ENCODE results near the gene ARHGEF19.

Gene ARHGEF19

GRCh38 chr1:16236511-16237342 is 24.3 kb upstream of the ARHGEF19 start, which contains the start of gene CPLANE2:
CPLANE2 (minus strand) TSS chr1:16237183; CDS start chr1:16236742, 441 bp downstream.
- DNase-seq (ENCODE audit: insufficient read length, low spot score) (peak; percentile 60), FAIRE-seq (no peak)
- no peak for TF ChIP-seq CTCF (IDR thresholded peaks at IDR 0.05; ENCODE audit: insufficient read depth, missing control alignments)

- TF ChIP-seq CTCF (IDR thresholded peaks at IDR 0.05; ENCODE audit: insufficient read depth, missing control alignments): peak; percentile 13
- FAIRE-seq: no peak
- DNase-seq (ENCODE audit: insufficient read length, low spot score): no peak
These were observed 23.6 kb upstream of the ARHGEF19 start for GRCh38 chr1:16235944-16236510.

- no peak for DNase-seq (ENCODE audit: insufficient read length, low spot score)
- TF ChIP-seq CTCF (IDR thresholded peaks at IDR 0.05; ENCODE audit: insufficient read depth, missing control alignments): no peak
- no peak for FAIRE-seq
These were observed 22.9 kb upstream of the ARHGEF19 start for GRCh38 chr1:16235347-16235746.

- no peak for TF ChIP-seq CTCF (IDR thresholded peaks at IDR 0.05; ENCODE audit: insufficient read depth, missing control alignments)
- FAIRE-seq: no peak
- no peak for DNase-seq (ENCODE audit: insufficient read length, low spot score)
These were observed 21.0 kb upstream of the ARHGEF19 start for GRCh38 chr1:16233431-16233830.

GRCh38 chr1:16232316-16232710 is 19.9 kb upstream of the ARHGEF19 start:
- DNase-seq (ENCODE audit: insufficient read length, low spot score) (no peak), FAIRE-seq (no peak)
- TF ChIP-seq CTCF (IDR thresholded peaks at IDR 0.05; ENCODE audit: insufficient read depth, missing control alignments): no peak

- FAIRE-seq (no peak), DNase-seq (ENCODE audit: insufficient read length, low spot score) (no peak)
- no peak for TF ChIP-seq CTCF (IDR thresholded peaks at IDR 0.05; ENCODE audit: insufficient read depth, missing control alignments)
These were observed 19.2 kb upstream of the ARHGEF19 start for GRCh38 chr1:16231331-16232315.
